ENCODE measurements around the gene MIP.
"Not testable (repeated sequence)": the region's sequence is repeated elsewhere in the genome, so short reads cannot be mapped to it uniquely, and the experiment has no call there.

Gene MIP

DNA sequence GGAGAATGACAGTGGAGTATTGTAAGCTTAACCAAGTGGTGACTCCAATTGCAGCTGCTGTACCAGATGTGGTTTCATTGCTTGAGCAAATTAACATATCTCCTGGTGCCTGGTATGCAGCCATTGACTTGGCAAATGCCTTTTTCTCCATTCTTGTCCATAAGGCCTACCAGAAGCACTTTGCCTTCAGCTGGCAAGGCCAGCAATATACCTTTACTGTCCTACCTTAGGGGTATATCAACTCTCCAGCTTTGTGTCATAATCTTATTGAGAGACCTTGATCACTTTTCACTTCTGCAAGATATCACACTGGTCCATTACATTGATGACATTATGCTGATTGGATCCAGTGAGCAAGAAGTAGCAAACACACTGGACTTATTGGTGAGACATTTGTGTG lies 52.8 kb downstream of the MIP start:
- not testable (repeated sequence) for DNase-seq

- DNase-seq = not testable (repeated sequence)
Observed at GRCh38 chr12:56401125-56401524, 53.3 kb downstream of the MIP start.

All from activated CD4-positive, alpha-beta T cell treated with anti-CD3 and anti-CD28 coated beads, Interleukin-2, Interleukin-6, amounts not matched to agents 100 ng/mL and 50 ng/mL, durations not matched to agents 16 hours and 8 hours (primary cell).